Right lobe of liver (tissue), 4 donors: ENCODE measurements around the gene LAD1.

Source experiments
- CTCF ChIP-seq, 4 donors: fragments of 200-600 bp in 3 of 4; fragments of 450-650 bp in 1 of 4; IDR thresholded peaks; one replicate each; pipeline versions ENCODE4 v1.5.1 to v1.8.0; 2016 to 2022; ENCODE audit warnings: antibody characterized with exemption in 4 of 4, mild to moderate bottlenecking in 2 of 4
- POLR2A ChIP-seq: fragments of 450-650 bp; IDR thresholded peaks from one replicate; pipeline ENCODE4 v1.6.1; 2017; ENCODE audit warnings: antibody characterized with exemption, mild to moderate bottlenecking
- donor health status: DM: no; HTN: no; CAD: no.
- donor health status: DM: no; HTN: no; CAD: no.
- donor health status: DM: no; HTN: yes; CAD: no.

DNA sequence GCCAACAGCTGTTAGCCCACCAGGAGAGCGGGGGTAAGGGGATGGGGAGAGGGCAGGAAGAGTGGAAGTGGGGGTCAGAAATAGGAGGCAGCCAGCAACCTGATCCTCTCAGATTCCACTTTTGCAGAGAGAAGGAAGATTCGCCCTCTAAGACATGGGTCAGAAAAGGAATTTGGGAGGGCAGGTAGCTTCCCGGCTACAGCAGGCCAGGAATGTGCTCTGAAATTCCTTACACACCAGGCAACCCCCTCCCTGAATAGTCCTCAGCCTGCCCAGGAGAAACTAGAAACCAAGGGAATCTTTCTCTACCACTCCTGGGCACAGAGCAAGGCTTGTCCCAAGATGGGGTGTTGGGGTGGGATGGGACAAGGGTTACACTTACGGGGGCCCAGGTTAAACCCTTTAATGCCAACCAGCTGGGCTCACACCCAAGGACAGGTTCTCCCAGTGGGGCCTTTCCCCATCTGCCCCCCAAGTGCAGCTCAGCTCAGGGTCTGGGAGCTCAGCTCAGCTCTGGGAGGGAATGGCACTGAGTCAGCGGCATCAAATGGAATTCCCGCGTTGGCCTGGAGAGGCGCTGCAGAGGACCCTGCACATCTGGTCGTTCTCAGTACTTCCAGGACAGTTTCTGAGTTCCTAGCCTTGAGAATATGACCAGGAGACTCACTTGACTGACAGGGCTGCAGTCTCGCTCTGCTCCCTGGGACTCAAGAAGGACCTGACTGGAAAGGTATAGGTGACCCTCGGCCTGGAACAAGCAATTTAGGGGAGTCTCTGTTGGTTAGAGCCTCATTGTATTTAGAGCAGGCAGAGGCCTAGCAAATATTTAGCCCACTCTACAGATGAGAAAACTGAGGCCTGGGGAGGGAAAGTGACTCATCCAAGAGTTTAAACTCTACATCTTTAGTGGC lies 22.4 kb downstream of the LAD1 start:
- peak; percentile 14 to 45 (median 28) for TF ChIP-seq CTCF (IDR thresholded peaks at IDR 0.05)
- TF ChIP-seq POLR2A, result no peak
